Frontal cortex (tissue), 4 donors: Measurements from ENCODE around the gene GAK. TPM values are rescaled to one million over a fixed set of nuclear protein-coding genes. Genes with fewer than 3 reads are reported as not detected.

Experiments
- DNase-seq, 2 donors: peaks; one replicate each; pipeline ENCODE4 v3.0.0; 2012; ENCODE audit warnings: low spot score in 2 of 2
- FAIRE-seq: peaks from 2 replicates; lab custom pipeline; 2012; peaks lifted over from hg19 to GRCh38; lab: Jason Lieb, UNC
- total RNA-seq: library from RNA; depleted of rRNA; stranded (reverse); fragments of >200 nt; gene quantifications from one replicate; pipeline ENCODE4 v1.2.3, GENCODE V29; 2014
- donor health status: control.
- donor health status: control.
- donor health status: control.

Gene GAK
- total RNA-seq, 1 donor from 2014 or later = 38.3 TPM

GRCh38 chr4:896630-897029 lies 35.5 kb downstream of the GAK start:
- no peak for DNase-seq
- FAIRE-seq = no peak

GRCh38 chr4:896216-896615 lies 35.9 kb downstream of the GAK start:
- no peak for DNase-seq
- FAIRE-seq = no peak

- FAIRE-seq = no peak
Observed at GRCh38 chr4:895596-895995, 36.5 kb downstream of the GAK start.

GRCh38 chr4:893995-894705 lies 38.0 kb downstream of the GAK start:
- DNase-seq (no peak), FAIRE-seq (no peak)

More at GRCh38 chr4:895596-895995, 36.5 kb downstream of the GAK start:
- no peak for DNase-seq

- FAIRE-seq = no peak
- DNase-seq = no peak
Observed at GRCh38 chr4:893276-893994, 38.7 kb downstream of the GAK start.

- no peak for FAIRE-seq
Observed at GRCh38 chr4:892780-893179, 39.3 kb downstream of the GAK start.

GRCh38 chr4:891747-892146 lies 40.4 kb downstream of the GAK start:
- DNase-seq = no peak
- no peak for FAIRE-seq

More at GRCh38 chr4:892780-893179, 39.3 kb downstream of the GAK start:
- no peak for DNase-seq

GRCh38 chr4:890036-890695 lies 42.0 kb downstream of the GAK start:
- no peak for FAIRE-seq

GRCh38 chr4:889516-889915 lies 42.6 kb downstream of the GAK start:
- DNase-seq (no peak), FAIRE-seq (no peak)

More at GRCh38 chr4:890036-890695, 42.0 kb downstream of the GAK start:
- no peak for DNase-seq

- FAIRE-seq (no peak), DNase-seq (no peak)
Observed at GRCh38 chr4:888029-888428, 44.1 kb downstream of the GAK start.

GRCh38 chr4:887034-887763 lies 44.9 kb downstream of the GAK start:
- DNase-seq (no peak), FAIRE-seq (no peak)

GRCh38 chr4:886244-886643 lies 45.9 kb downstream of the GAK start:
- FAIRE-seq (no peak), DNase-seq (no peak)

GRCh38 chr4:885353-885752 lies 46.8 kb downstream of the GAK start:
- FAIRE-seq = no peak
- DNase-seq = no peak

- no peak for DNase-seq
- no peak for FAIRE-seq
Observed at GRCh38 chr4:884896-885295, 47.2 kb downstream of the GAK start.

GRCh38 chr4:884259-884658 lies 47.9 kb downstream of the GAK start:
- FAIRE-seq = no peak
- DNase-seq = no peak

GRCh38 chr4:883377-884095 lies 48.6 kb downstream of the GAK start:
- FAIRE-seq (no peak), DNase-seq (no peak)

- DNase-seq (no peak), FAIRE-seq (no peak)
Observed at GRCh38 chr4:882646-883045, 49.5 kb downstream of the GAK start.

- DNase-seq (no peak), FAIRE-seq (no peak)
Observed at GRCh38 chr4:881709-882108, 50.4 kb downstream of the GAK start.

- no peak for DNase-seq
- FAIRE-seq = no peak
Observed at GRCh38 chr4:880684-881405, 51.3 kb downstream of the GAK start.
